Measurements from ENCODE around the gene SIPA1L3.

- TF ChIP-seq POLR2A (IDR thresholded peaks at IDR 0.05) (no peak), CTCF (IDR thresholded peaks at IDR 0.05) (no peak), POLR2AphosphoS5 (IDR thresholded peaks at IDR 0.05) (no peak), EP300 (IDR thresholded peaks at IDR 0.05) (no peak)
Measured at GRCh38 chr19:38015216-38015615, 108.2 kb downstream of the SIPA1L3 start.

Data from upper lobe of left lung (tissue), 4 donors.